ENCODE data around the gene MCU.

MCU gene

GRCh38 chr10:72925951-72926465 lies 234.1 kb downstream of the MCU start:
- DNase-seq (ENCODE audit: low read depth) = no peak
- H3K4me3 ChIP-seq (ENCODE audit: low read depth, low read length) = no peak overlapping the region
- TF ChIP-seq CTCF (IDR thresholded peaks at IDR 0.05; ENCODE audit: control insufficient read depth, extremely low read depth, insufficient read depth) = no peak

- no peak for DNase-seq (ENCODE audit: low read depth)
- no peak for TF ChIP-seq CTCF (IDR thresholded peaks at IDR 0.05; ENCODE audit: control insufficient read depth, extremely low read depth, insufficient read depth)
- H3K4me3 ChIP-seq (ENCODE audit: low read depth, low read length) = no peak overlapping the region
Measured at GRCh38 chr10:72927485-72927884, 235.5 kb downstream of the MCU start.

GRCh38 chr10:72928798-72929197 lies 236.9 kb downstream of the MCU start:
- no peak for DNase-seq (ENCODE audit: low read depth)
- H3K4me3 ChIP-seq (ENCODE audit: low read depth, low read length) = no peak overlapping the region
- TF ChIP-seq CTCF (IDR thresholded peaks at IDR 0.05; ENCODE audit: control insufficient read depth, extremely low read depth, insufficient read depth) = no peak

GRCh38 chr10:72930276-72930675 lies 238.3 kb downstream of the MCU start:
- DNase-seq (ENCODE audit: low read depth) = no peak
- H3K4me3 ChIP-seq (ENCODE audit: low read depth, low read length) = no peak overlapping the region
- TF ChIP-seq CTCF (IDR thresholded peaks at IDR 0.05; ENCODE audit: control insufficient read depth, extremely low read depth, insufficient read depth) = no peak

GRCh38 chr10:72932259-72933015 lies 240.5 kb downstream of the MCU start:
- no peak overlapping the region for H3K4me3 ChIP-seq (ENCODE audit: low read depth, low read length)
- no peak for DNase-seq (ENCODE audit: low read depth)
- TF ChIP-seq CTCF (IDR thresholded peaks at IDR 0.05; ENCODE audit: control insufficient read depth, extremely low read depth, insufficient read depth) = no peak

GRCh38 chr10:72935361-72935760 lies 243.4 kb downstream of the MCU start:
- no peak for TF ChIP-seq CTCF (IDR thresholded peaks at IDR 0.05; ENCODE audit: control insufficient read depth, extremely low read depth, insufficient read depth)
- DNase-seq (ENCODE audit: low read depth) = no peak
- no peak overlapping the region for H3K4me3 ChIP-seq (ENCODE audit: low read depth, low read length)

Data from LNCaP clone FGC (cell line).